Nephron progenitor cell (in vitro differentiated cells): Measurements from ENCODE around the gene OR4F6.

Experiments used
- DNase-seq: peaks from one replicate; pipeline ENCODE4 v3.0.0; 2021
- H3K27ac Mint-ChIP-seq: 2 replicates; pipeline ENCODE4 v1.8.0; 2021; ENCODE audit warnings: mild to moderate bottlenecking, moderate library complexity, mixed read lengths
- H3K27me3 Mint-ChIP-seq: 2 replicates; pipeline ENCODE4 v1.8.0; 2021; ENCODE audit warnings: mild to moderate bottlenecking, low read depth, mixed read lengths; ENCODE audit not compliant: poor library complexity
- H3K36me3 Mint-ChIP-seq: 2 replicates; pipeline ENCODE4 v1.8.0; 2021; ENCODE audit warnings: low read depth, mixed read lengths
- H3K4me1 Mint-ChIP-seq: 2 replicates; pipeline ENCODE4 v1.8.0; 2021; ENCODE audit warnings: mixed read lengths
- H3K4me3 Mint-ChIP-seq: 2 replicates; pipeline ENCODE4 v1.8.0; 2021; ENCODE audit warnings: mild to moderate bottlenecking, moderate library complexity, mixed read lengths
- H3K9me3 Mint-ChIP-seq: 2 replicates; pipeline ENCODE4 v1.8.0; 2021; ENCODE audit warnings: mild to moderate bottlenecking, moderate library complexity, mixed read lengths
- CTCF ChIP-seq: fragments of 200-600 bp; sonication (generic); IDR thresholded peaks from 2 replicates; pipeline ENCODE4 v1.5.0; 2021; ENCODE audit warnings: antibody characterized with exemption

The OR4F6 gene

GRCh38 chr15:101795455-101795854, 7.9 kb upstream of the OR4F6 start:
- no peak for DNase-seq
- H3K9me3 Mint-ChIP-seq = no peaks in the 10 kb centered on the region
- H3K27ac Mint-ChIP-seq = no peak overlapping the region
- TF ChIP-seq CTCF = no peak
- peaks cover 29% of the 10 kb centered on the region for H3K27me3 Mint-ChIP-seq
- H3K36me3 Mint-ChIP-seq = no peaks in the 10 kb centered on the region
- H3K4me3 Mint-ChIP-seq = no peak overlapping the region
- no peaks in the 10 kb centered on the region for H3K4me1 Mint-ChIP-seq

- no peak overlapping the region for H3K4me3 Mint-ChIP-seq
- no peak overlapping the region for H3K27ac Mint-ChIP-seq
- no peak for DNase-seq
- peaks cover 33% of the 10 kb centered on the region for H3K27me3 Mint-ChIP-seq
- H3K9me3 Mint-ChIP-seq = no peaks in the 10 kb centered on the region
- H3K36me3 Mint-ChIP-seq = no peaks in the 10 kb centered on the region
- no peak for TF ChIP-seq CTCF
- no peaks in the 10 kb centered on the region for H3K4me1 Mint-ChIP-seq
Measured at GRCh38 chr15:101799665-101800064, 3.6 kb upstream of the OR4F6 start.

GRCh38 chr15:101801048-101801447, 2.3 kb upstream of the OR4F6 start:
- no peaks in the 10 kb centered on the region for H3K4me1 Mint-ChIP-seq
- no peaks in the 10 kb centered on the region for H3K36me3 Mint-ChIP-seq
- peaks cover 36% of the 10 kb centered on the region for H3K27me3 Mint-ChIP-seq
- no peak for TF ChIP-seq CTCF
- H3K4me3 Mint-ChIP-seq = no peak overlapping the region
- no peaks in the 10 kb centered on the region for H3K9me3 Mint-ChIP-seq
- H3K27ac Mint-ChIP-seq = no peak overlapping the region
- no peak for DNase-seq

GRCh38 chr15:101803676-101804075, 367 bp downstream of the OR4F6 start:
- H3K4me3 Mint-ChIP-seq = no peak overlapping the region
- H3K27ac Mint-ChIP-seq = no peak overlapping the region
- no peaks in the 10 kb centered on the region for H3K9me3 Mint-ChIP-seq
- H3K27me3 Mint-ChIP-seq = peaks cover 26% of the 10 kb centered on the region
- no peaks in the 10 kb centered on the region for H3K36me3 Mint-ChIP-seq
- no peak for DNase-seq
- H3K4me1 Mint-ChIP-seq = no peaks in the 10 kb centered on the region
- TF ChIP-seq CTCF = no peak

GRCh38 chr15:101804375-101804774, 1.1 kb downstream of the OR4F6 start:
- Mint-ChIP-seq H3K36me3 (no peaks in the 10 kb centered on the region), H3K27me3 (peaks cover 26% of the 10 kb centered on the region), H3K9me3 (no peaks in the 10 kb centered on the region)

More at GRCh38 chr15:101804375-101804774, 1.1 kb downstream of the OR4F6 start:
- no peak for TF ChIP-seq CTCF
- no peak for DNase-seq
- Mint-ChIP-seq H3K4me1 (no peaks in the 10 kb centered on the region), H3K4me3 (no peak overlapping the region), H3K27ac (no peak overlapping the region)
